ENCODE results near the gene TLR2. TPM values are rescaled to one million over a fixed set of nuclear protein-coding genes. Genes with fewer than 3 reads are reported as not detected.
"Not testable (repeated sequence)": the region's sequence is repeated elsewhere in the genome, so short reads cannot be mapped to it uniquely, and the experiment has no call there.

TLR2 gene
- total and polyA plus RNA-seq, 2 donors (not counting 3 experiments of a cell fraction or from before 2014, with no cell fraction given) = 0.29 to 1.4 TPM

DNA sequence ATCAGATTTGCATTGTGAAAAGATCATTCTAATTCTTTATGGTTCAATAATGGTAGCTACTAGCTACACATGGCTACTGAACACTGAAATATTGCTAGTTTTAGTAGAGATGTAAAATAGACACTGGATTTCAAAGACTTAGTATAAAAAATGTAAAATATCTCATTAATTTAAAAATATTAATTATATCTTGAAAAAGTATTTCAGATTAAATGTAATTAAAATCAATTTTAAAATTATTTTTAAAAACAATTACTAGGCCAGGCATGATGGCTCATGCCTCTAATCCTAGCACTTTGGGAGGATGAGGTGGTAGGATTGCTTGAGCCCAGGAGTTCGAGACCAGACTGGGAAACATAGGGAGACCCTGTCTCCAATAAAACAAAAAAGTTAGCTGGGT is 20.4 kb upstream of the TLR2 start:
- Histone ChIP-seq H3K27ac (ENCODE audit: insufficient read depth, low read depth, low read length) (no peak overlapping the region), H3K9me1 (replicated peaks; ENCODE audit: control insufficient read depth, extremely low read depth, insufficient read depth, low read length) (no peaks in the 10 kb centered on the region), H3K4me1 (ENCODE audit: control insufficient read depth, extremely low read depth, insufficient read depth, low read length) (no peaks in the 10 kb centered on the region), H3K9ac (replicated peaks; ENCODE audit: extremely low read depth, insufficient read depth, low read length) (no peak overlapping the region), H3K4me2 (ENCODE audit: insufficient read depth, low read length) (no peak overlapping the region), H3K36me3 (ENCODE audit: control insufficient read depth in 2 of 2, extremely low read depth in 1 of 2, insufficient read depth in 2 of 2, low read length in 2 of 2) (no peaks in the 10 kb centered on the region), H2AFZ (ENCODE audit: low read depth, low read length) (no peak overlapping the region), H4K20me1 (replicated peaks; ENCODE audit: control insufficient read depth, extremely low read depth, insufficient read depth, low read length) (no peaks in the 10 kb centered on the region), H3K79me2 (ENCODE audit: control insufficient read depth, insufficient read depth, low read length) (no peaks in the 10 kb centered on the region), H3K4me3 (replicated peaks in 1 of 3; ENCODE audit: insufficient read depth in 1 of 3, low read depth in 1 of 3, low read length in 3 of 3) (no peak overlapping the region), H3K9me3 (replicated peaks; ENCODE audit: control insufficient read depth, insufficient read depth, low read length) (no peaks in the 10 kb centered on the region), H3K27me3 (ENCODE audit: control insufficient read depth in 2 of 2, insufficient read depth in 2 of 2, low read length in 2 of 2) (peaks cover 0 to 3% of the 10 kb centered on the region in 2 experiments)
- dilution Hi-C loops (cut with MboI; ENCODE audit: extremely low pct_ligation_motif_present, low sequenced_read_pairs) = no loop called here
- BruUV-seq (replicated peaks) = no TSS peak
- intact Hi-C loops (cut with micrococcal nuclease) = no loop called here
- POLR2A ChIA-PET = no interaction called here
- CTCF ChIA-PET = no interaction called here
- no peak for DNase-seq (ENCODE audit: low read depth, low spot score)
- no peak for FAIRE-seq
- TF ChIP-seq MYC (IDR thresholded peaks at IDR 0.05; ENCODE audit: low read depth, low read length) (no peak), POLR2AphosphoS5 (IDR thresholded peaks at IDR 0.05; ENCODE audit: insufficient read depth, low read depth, low read length) (no peak), POLR2A (IDR thresholded peaks at IDR 0.05; ENCODE audit: low read depth, low read length) (no peak), FOS (IDR thresholded peaks at IDR 0.05; ENCODE audit: borderline replicate concordance, insufficient read depth, low read length) (no peak), GATA2 (IDR thresholded peaks at IDR 0.05; ENCODE audit: insufficient read depth, insufficient read length, low read depth, low read length) (no peak), JUN (IDR thresholded peaks at IDR 0.05; ENCODE audit: borderline replicate concordance, insufficient read depth, insufficient read length, low read depth) (no peak), EZH2 (IDR thresholded peaks at IDR 0.05; ENCODE audit: borderline replicate concordance, low read depth, low read length, severe bottlenecking) (no peak)
- TF ChIP-seq, protein P1, sequence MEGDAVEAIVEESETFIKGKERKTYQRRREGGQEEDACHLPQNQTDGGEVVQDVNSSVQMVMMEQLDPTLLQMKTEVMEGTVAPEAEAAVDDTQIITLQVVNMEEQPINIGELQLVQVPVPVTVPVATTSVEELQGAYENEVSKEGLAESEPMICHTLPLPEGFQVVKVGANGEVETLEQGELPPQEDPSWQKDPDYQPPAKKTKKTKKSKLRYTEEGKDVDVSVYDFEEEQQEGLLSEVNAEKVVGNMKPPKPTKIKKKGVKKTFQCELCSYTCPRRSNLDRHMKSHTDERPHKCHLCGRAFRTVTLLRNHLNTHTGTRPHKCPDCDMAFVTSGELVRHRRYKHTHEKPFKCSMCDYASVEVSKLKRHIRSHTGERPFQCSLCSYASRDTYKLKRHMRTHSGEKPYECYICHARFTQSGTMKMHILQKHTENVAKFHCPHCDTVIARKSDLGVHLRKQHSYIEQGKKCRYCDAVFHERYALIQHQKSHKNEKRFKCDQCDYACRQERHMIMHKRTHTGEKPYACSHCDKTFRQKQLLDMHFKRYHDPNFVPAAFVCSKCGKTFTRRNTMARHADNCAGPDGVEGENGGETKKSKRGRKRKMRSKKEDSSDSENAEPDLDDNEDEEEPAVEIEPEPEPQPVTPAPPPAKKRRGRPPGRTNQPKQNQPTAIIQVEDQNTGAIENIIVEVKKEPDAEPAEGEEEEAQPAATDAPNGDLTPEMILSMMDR (IDR thresholded peaks at IDR 0.05; ENCODE audit: extremely low read depth in 1 of 2, insufficient read depth in 1 of 2, low read depth in 1 of 2, low read length in 2 of 2) = no peak
- TF ChIP-seq, protein P2, sequence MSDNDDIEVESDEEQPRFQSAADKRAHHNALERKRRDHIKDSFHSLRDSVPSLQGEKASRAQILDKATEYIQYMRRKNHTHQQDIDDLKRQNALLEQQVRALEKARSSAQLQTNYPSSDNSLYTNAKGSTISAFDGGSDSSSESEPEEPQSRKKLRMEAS (IDR thresholded peaks at IDR 0.05; ENCODE audit: insufficient read depth, insufficient read length) = no peak

DNA sequence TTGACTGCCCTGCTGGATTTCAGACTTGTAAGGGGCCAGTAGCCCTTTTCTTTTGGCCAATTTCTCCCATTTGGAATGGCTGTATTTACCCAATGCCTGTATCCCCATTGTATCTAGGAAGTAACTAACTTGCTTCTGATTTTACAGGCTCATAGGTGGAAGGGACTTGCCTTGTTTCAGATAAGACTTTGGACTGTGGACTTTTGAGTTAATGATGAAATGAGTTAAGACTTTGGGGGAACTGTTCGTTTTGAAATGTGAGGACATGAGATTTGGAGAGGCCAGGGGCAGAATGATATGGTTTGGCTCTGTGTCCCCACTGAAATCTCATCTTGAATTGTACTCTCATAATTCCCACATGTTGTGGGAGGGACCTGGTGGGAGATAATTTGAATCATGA is 17.6 kb upstream of the TLR2 start:
- FAIRE-seq = not testable (repeated sequence)

More for the DNA sequence above, 17.6 kb upstream of the TLR2 start:
- H3K4me2 ChIP-seq (ENCODE audit: insufficient read depth, low read length); DNase-seq (ENCODE audit: low read depth, low spot score); H3K9ac ChIP-seq (replicated peaks; ENCODE audit: extremely low read depth, insufficient read depth, low read length); H3K27ac ChIP-seq (ENCODE audit: insufficient read depth, low read depth, low read length); H2AFZ ChIP-seq (ENCODE audit: low read depth, low read length); intact Hi-C loops (cut with micrococcal nuclease); CTCF ChIA-PET; POLR2A ChIA-PET; BruUV-seq (replicated peaks); H3K79me2 ChIP-seq (ENCODE audit: control insufficient read depth, insufficient read depth, low read length); H3K9me1 ChIP-seq (replicated peaks; ENCODE audit: control insufficient read depth, extremely low read depth, insufficient read depth, low read length); H3K4me1 ChIP-seq (ENCODE audit: control insufficient read depth, extremely low read depth, insufficient read depth, low read length); H3K27me3 ChIP-seq (ENCODE audit: control insufficient read depth in 2 of 2, insufficient read depth in 2 of 2, low read length in 2 of 2); H3K4me3 ChIP-seq (replicated peaks in 1 of 3; ENCODE audit: insufficient read depth in 1 of 3, low read depth in 1 of 3, low read length in 3 of 3); H3K36me3 ChIP-seq (ENCODE audit: control insufficient read depth in 2 of 2, extremely low read depth in 1 of 2, insufficient read depth in 2 of 2, low read length in 2 of 2); dilution Hi-C loops (cut with MboI; ENCODE audit: extremely low pct_ligation_motif_present, low sequenced_read_pairs); H3K9me3 ChIP-seq (replicated peaks; ENCODE audit: control insufficient read depth, insufficient read depth, low read length); H4K20me1 ChIP-seq (replicated peaks; ENCODE audit: control insufficient read depth, extremely low read depth, insufficient read depth, low read length): not testable (repeated sequence)
